Measurements from ENCODE around the gene ANTXR2. TPM values are rescaled to one million over a fixed set of nuclear protein-coding genes. Genes with fewer than 3 reads are reported as not detected.

The ANTXR2 gene
- total and polyA plus RNA-seq, 2 of the 8 experiments (the other 6 are each of a cell fraction or from before 2014, with no cell fraction given), result 1.1 to 7.5 TPM

DNA sequence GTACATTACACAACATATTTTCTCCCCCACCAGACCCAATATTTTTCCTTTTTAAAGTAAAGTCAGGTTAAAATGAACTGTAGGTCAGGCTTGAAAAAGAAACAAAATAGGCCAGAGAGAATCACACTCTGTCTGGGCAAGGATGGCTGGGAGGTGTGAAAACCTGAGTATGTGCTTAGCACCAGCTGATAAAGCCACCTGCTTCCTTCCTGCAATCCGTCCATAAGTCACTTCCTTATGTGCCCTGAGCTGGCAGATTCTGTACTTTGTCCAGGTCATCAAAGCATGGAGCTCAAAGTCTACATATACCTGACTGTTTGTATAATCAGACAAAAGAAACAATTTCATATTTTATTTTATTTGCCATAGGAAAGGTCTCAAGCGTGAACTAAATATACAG lies 37.7 kb downstream of the ANTXR2 start:
- no peak overlapping the region for H3K9ac ChIP-seq (replicated peaks in 1 of 4; ENCODE audit: extremely low read depth in 1 of 4, low read depth in 3 of 4, low read length in 3 of 4)
- H4K20me1 ChIP-seq (replicated peaks in 1 of 2; ENCODE audit: control insufficient read depth in 1 of 2, insufficient read depth in 2 of 2, low read length in 2 of 2), result no peaks in the 10 kb centered on the region
- no peak overlapping the region for H4K5ac ChIP-seq (ENCODE audit: insufficient read length, low read depth, low read length)
- H2AFZ ChIP-seq (ENCODE audit: low read length), result no peak overlapping the region
- no peak overlapping the region for H2BK5ac ChIP-seq (ENCODE audit: low read depth, low read length)
- H3K4me1 ChIP-seq (replicated peaks in 1 of 4; ENCODE audit: control insufficient read depth in 3 of 4, insufficient read depth in 4 of 4, low read length in 3 of 4), result no peaks in the 10 kb centered on the region
- H3K79me2 ChIP-seq (ENCODE audit: control insufficient read depth in 1 of 2, insufficient read depth in 2 of 2, low read length in 2 of 2), result no peaks in the 10 kb centered on the region
- H2BK120ac ChIP-seq (replicated peaks; ENCODE audit: low read depth, low read length), result no peak overlapping the region
- no peaks in the 10 kb centered on the region for H3K9me3 ChIP-seq (ENCODE audit: insufficient read depth in 2 of 2, low read depth in 1 of 2, low read length in 1 of 2)
- CTCF ChIA-PET (ENCODE audit: partially characterized antibody), result interaction anchor here (0.6 to 1.1 kb wide), 2 partner anchors 15 to 473 kb away, joined by 3 read pairs; no protein-coding TSS in a partner anchor
- no peak for TF ChIP-seq BCL11A (IDR thresholded peaks at IDR 0.05; ENCODE audit: low read depth in 2 of 2, low read length in 2 of 2)
- H3K23me2 ChIP-seq (ENCODE audit: low read depth, low read length), result no peaks in the 10 kb centered on the region
- no peak overlapping the region for H2BK15ac ChIP-seq (ENCODE audit: low read length)
- H4K8ac ChIP-seq (ENCODE audit: extremely low read depth, insufficient read depth, low read length), result no peak overlapping the region
- no peak overlapping the region for H3K4me3 ChIP-seq (ENCODE audit: extremely low read depth in 1 of 4, insufficient read depth in 2 of 4, low read depth in 3 of 4, low read length in 4 of 4)
- DNase-seq (ENCODE audit: low read depth in 1 of 2, low spot score in 2 of 2), result no peak
- no peak overlapping the region for H2BK20ac ChIP-seq (ENCODE audit: low read length)
- H3K4ac ChIP-seq (replicated peaks; ENCODE audit: insufficient read length, low read depth, low read length), result no peak overlapping the region
- H2AK5ac ChIP-seq (ENCODE audit: low read depth, low read length), result no peak overlapping the region
- H3K27ac ChIP-seq (ENCODE audit: low read depth, low read length), result no peak overlapping the region
- H3K56ac ChIP-seq (replicated peaks; ENCODE audit: insufficient read length, low read depth, low read length), result no peak overlapping the region
- POLR2A ChIA-PET (ENCODE audit: partially characterized antibody), result no interaction called here
- H3K27me3 ChIP-seq (replicated peaks in 1 of 4; ENCODE audit: control insufficient read depth in 3 of 4, extremely low read depth in 1 of 4, insufficient read depth in 3 of 4, low read length in 3 of 4), result no peaks in the 10 kb centered on the region
- H3K14ac ChIP-seq (ENCODE audit: insufficient read length), result no peak overlapping the region
- H3K79me1 ChIP-seq (ENCODE audit: low read depth, low read length), result no peaks in the 10 kb centered on the region
- FAIRE-seq, result no peak
- no peak overlapping the region for H2BK12ac ChIP-seq (ENCODE audit: low read depth, low read length)
- H4K91ac ChIP-seq (replicated peaks; ENCODE audit: insufficient read length, low read length), result no peak overlapping the region
- no peak overlapping the region for H3K18ac ChIP-seq (ENCODE audit: extremely low read depth, low read length)
- H3K23ac ChIP-seq (ENCODE audit: insufficient read length), result no peak overlapping the region
- H3K4me2 ChIP-seq (ENCODE audit: insufficient read depth in 1 of 2, low read depth in 2 of 2, low read length in 2 of 2), result no peak overlapping the region
- WGBS, 2 experiments (ENCODE audit: extremely low coverage in 1 of 2, insufficient coverage in 1 of 2, insufficient read length in 1 of 2, insufficient replicate concordance in 2 of 2, low coverage in 1 of 2, low lambda C conversion rate in 2 of 2, missing lambda C conversion rate in 1 of 2), result 92% methylated on average over 2 of the region's 2 CpGs; no CpG with 5 or more reads in 1 of the 2 experiments
- H3K36me3 ChIP-seq (ENCODE audit: control insufficient read depth in 2 of 4, insufficient read depth in 4 of 4, low read length in 3 of 4), result no peaks in the 10 kb centered on the region

Data from H1 (cell line).